CD4-positive, CD25-positive, alpha-beta regulatory T cell (primary cell): ENCODE data around the gene RAB40B. TPM values are rescaled to one million over a fixed set of nuclear protein-coding genes. Genes with fewer than 3 reads are reported as not detected.
"Not testable (repeated sequence)": the region's sequence is repeated elsewhere in the genome, so short reads cannot be mapped to it uniquely, and the experiment has no call there.

Experiments used
- ATAC-seq, 2 donors: fragments of 150-1000 bp; cut with Tn5 transposase; one replicate each; pipeline ENCODE4 v1.10.0; 2021; ENCODE audit warnings: low read depth in 2 of 2, moderate number of reproducible peaks in 2 of 2, moderate library complexity in 1 of 2
- DNase-seq, 3 donors: peaks; one replicate each; pipeline versions ENCODE4 v3.0.0 to v3.0.0-alpha.2; 2012 to 2022; ENCODE audit warnings: mixed read lengths in 1 of 3
- H3K27ac ChIP-seq: one replicate; pipeline ENCODE4 v1.7.0; 2013; ENCODE audit warnings: mild to moderate bottlenecking, low read length; ENCODE audit not compliant: insufficient read depth, poor library complexity, severe bottlenecking
- H3K27me3 ChIP-seq: one replicate; pipeline ENCODE4 v1.7.0; 2013; ENCODE audit warnings: low read length; ENCODE audit not compliant: control insufficient read depth, insufficient read depth
- H3K36me3 ChIP-seq: one replicate; pipeline ENCODE4 v1.7.0; 2013; ENCODE audit warnings: mild to moderate bottlenecking, low read length, moderate library complexity; ENCODE audit not compliant: control insufficient read depth, insufficient read depth
- H3K4me1 ChIP-seq: 2 replicates; pipeline ENCODE4 v1.7.0; 2013; ENCODE audit warnings: mild to moderate bottlenecking, low read length; ENCODE audit not compliant: insufficient read depth, control insufficient read depth, poor library complexity, severe bottlenecking
- H3K4me3 ChIP-seq: one replicate; pipeline ENCODE4 v1.7.0; 2013; ENCODE audit warnings: low read depth, mild to moderate bottlenecking, low read length, moderate library complexity
- H3K9me3 ChIP-seq, 2 experiments: 1 replicate in 1 of 2; 2 replicates in 1 of 2; pipeline ENCODE4 v1.7.0; 2013; ENCODE audit warnings: low read length in 2 of 2, mild to moderate bottlenecking in 1 of 2, moderate library complexity in 1 of 2; ENCODE audit not compliant: control insufficient read depth in 2 of 2
- H3K27ac Mint-ChIP-seq, 3 donors: one replicate each; pipeline ENCODE4 v1.8.0; 2020 to 2022; ENCODE audit warnings: mild to moderate bottlenecking in 3 of 3, mixed read lengths in 3 of 3, moderate library complexity in 2 of 3
- H3K27me3 Mint-ChIP-seq: one replicate; pipeline ENCODE4 v1.8.0; 2022; ENCODE audit warnings: mild to moderate bottlenecking, mixed read lengths
- H3K36me3 Mint-ChIP-seq: one replicate; pipeline ENCODE4 v1.8.0; 2020; ENCODE audit warnings: mixed read lengths
- H3K4me1 Mint-ChIP-seq, 4 donors: one replicate each; pipeline ENCODE4 v1.8.0; 2020 to 2022; ENCODE audit warnings: mixed read lengths in 4 of 4, mild to moderate bottlenecking in 1 of 4
- H3K4me3 Mint-ChIP-seq, 4 donors: one replicate each; pipeline ENCODE4 v1.8.0; 2020 to 2022; ENCODE audit warnings: mild to moderate bottlenecking in 4 of 4, mixed read lengths in 4 of 4, moderate library complexity in 3 of 4
- H3K9me3 Mint-ChIP-seq, 7 donors: one replicate each; pipeline ENCODE4 v1.8.0; 2020 to 2022; ENCODE audit warnings: mixed read lengths in 7 of 7, mild to moderate bottlenecking in 3 of 7, moderate library complexity in 2 of 7
- polyA plus RNA-seq, 4 donors: library from polyadenylated mRNA; unstranded; fragments of 300-500 nt; fragmentation: Illumina TruSeq; gene quantifications; one replicate each; pipeline ENCODE4 v1.2.3, GENCODE V29; 2021
- total RNA-seq: library from RNA; stranded (reverse); gene quantifications from one replicate; pipeline ENCODE4 v1.2.3, GENCODE V29; 2022

RAB40B gene
- total and polyA plus RNA-seq, 5 donors from 2014 or later = 2.2 to 5.3 (median 4.1) TPM

DNA sequence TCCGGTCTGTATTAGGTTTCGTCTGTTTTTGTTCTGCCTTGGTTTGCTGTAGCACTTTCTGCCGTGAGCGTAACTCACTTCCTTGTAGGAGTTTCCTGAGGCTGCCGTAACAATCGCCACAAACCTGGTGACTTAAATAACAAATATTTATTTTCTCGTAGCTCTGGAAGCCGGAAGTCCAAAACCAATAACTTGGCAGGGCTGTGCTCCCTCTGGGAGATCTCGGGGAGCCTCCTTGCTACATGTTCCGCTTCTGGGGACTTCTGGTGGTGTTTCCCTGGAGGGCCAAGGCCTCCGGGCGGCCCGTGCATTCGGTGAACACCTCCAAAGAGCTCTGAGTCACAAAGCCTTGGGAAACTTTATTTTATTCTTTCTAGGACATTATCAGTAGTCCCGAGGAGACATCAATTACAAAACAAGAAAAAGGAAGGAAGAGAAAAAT lies 43.4 kb downstream of the RAB40B start:
- Histone ChIP-seq H3K27me3 (no peaks in the 10 kb centered on the region), H3K4me3 (no peak overlapping the region), H3K9me3 (no peaks in the 10 kb centered on the region), H3K36me3 (no peaks in the 10 kb centered on the region), H3K4me1 (no peaks in the 10 kb centered on the region), H3K27ac (no peak overlapping the region)
- no peak overlapping the region for H3K4me3 Mint-ChIP-seq
- no peaks in the 10 kb centered on the region for H3K4me1 Mint-ChIP-seq
- ATAC-seq (no peak), DNase-seq (no peak)
- no peak overlapping the region for H3K27ac Mint-ChIP-seq
- peaks cover 5% of the 10 kb centered on the region for H3K27me3 Mint-ChIP-seq
- H3K9me3 Mint-ChIP-seq = no peaks in the 10 kb centered on the region
- H3K36me3 Mint-ChIP-seq = peaks cover 7% of the 10 kb centered on the region

DNA sequence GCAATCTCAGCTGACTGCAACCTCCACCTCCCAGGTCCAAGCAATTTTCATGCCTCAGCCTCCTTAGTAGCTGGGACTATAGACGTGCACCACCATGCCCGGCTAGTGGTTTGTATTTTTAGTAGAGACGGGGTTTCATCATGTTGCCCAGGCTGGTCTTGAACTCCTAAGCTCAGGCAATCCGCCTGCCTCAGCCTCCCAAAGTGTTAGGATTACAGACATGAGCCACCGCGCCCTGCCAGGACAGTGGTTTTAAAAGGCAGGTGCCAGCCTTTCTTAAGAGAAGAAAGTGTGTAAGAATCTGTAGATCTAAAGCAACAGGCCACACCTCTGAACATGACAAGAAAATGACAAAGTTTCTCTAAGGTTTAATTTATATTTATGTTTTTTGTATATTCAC lies 43.9 kb downstream of the RAB40B start:
- not testable (repeated sequence) for H3K36me3 ChIP-seq, H3K27ac ChIP-seq, H3K4me3 Mint-ChIP-seq, ATAC-seq, H3K9me3 ChIP-seq, H3K27me3 ChIP-seq, H3K9me3 Mint-ChIP-seq, H3K27ac Mint-ChIP-seq, H3K4me3 ChIP-seq, H3K36me3 Mint-ChIP-seq, DNase-seq, H3K4me1 Mint-ChIP-seq, H3K27me3 Mint-ChIP-seq, H3K4me1 ChIP-seq

DNA sequence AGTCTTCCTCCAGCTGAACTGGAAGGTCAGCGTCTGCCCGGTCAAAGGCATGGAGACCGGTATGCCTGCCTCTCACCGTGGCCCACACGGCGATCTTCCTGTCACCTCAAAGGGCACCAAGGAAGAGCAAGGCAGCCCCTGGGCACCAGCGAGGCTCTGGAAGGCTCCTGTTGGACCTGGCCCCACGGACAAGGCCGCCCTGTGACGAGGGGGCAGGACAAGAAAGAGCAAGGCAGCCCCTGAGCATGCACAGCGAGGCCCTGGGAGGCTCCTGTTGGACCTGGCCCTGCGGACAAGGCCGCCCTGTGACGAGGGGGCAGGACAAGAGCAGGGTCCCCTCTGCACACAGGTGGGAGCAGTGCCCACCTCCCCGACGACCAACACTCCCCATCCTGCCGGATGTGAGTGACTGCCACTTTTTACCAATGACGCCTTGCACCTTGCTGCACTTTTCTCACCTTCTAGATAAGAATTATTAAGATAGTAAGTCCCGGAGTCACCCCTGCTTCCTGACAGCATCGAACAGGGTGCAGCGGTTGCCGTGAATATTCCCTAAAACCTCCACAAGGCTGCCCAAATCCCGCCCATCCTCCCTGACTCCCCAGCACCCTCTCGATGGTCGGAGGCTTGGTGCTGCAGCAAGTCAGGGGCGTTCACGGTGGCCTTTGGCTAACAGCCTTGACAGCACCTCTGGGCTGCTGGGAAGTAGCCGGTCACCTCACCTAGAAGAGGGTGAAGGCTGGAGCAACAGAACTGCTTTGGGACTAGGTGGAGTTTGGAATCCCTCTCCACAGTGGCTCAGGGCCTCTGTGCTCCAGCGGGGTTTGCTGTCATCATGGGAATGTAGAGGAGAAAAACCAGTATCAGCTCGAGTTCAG lies 44.6 kb downstream of the RAB40B start:
- Mint-ChIP-seq H3K27ac (no peak overlapping the region), H3K36me3 (peaks cover 7% of the 10 kb centered on the region), H3K27me3 (peaks cover 5% of the 10 kb centered on the region), H3K4me3 (no peak overlapping the region), H3K4me1 (peaks cover 0 to 4% (median 0%) of the 10 kb centered on the region in 4 donors), H3K9me3 (no peaks in the 10 kb centered on the region)
- no peak for ATAC-seq
- H3K4me1 ChIP-seq = no peaks in the 10 kb centered on the region
- no peak for DNase-seq
- no peak overlapping the region for H3K27ac ChIP-seq
- no peaks in the 10 kb centered on the region for H3K27me3 ChIP-seq
- no peaks in the 10 kb centered on the region for H3K36me3 ChIP-seq
- no peak overlapping the region for H3K4me3 ChIP-seq
- H3K9me3 ChIP-seq = no peaks in the 10 kb centered on the region

- Mint-ChIP-seq H3K4me1 (peaks cover 4 to 19% (median 6%) of the 10 kb centered on the region in 4 donors), H3K36me3 (no peaks in the 10 kb centered on the region), H3K4me3 (peak overlapping the region in 2 of 4 donors; percentile 61 to 72), H3K9me3 (no peaks in the 10 kb centered on the region), H3K27me3 (peaks cover 5% of the 10 kb centered on the region), H3K27ac (peak overlapping the region in 1 of 3 donors; percentile 32)
- DNase-seq (no peak), ATAC-seq (no peak)
- Histone ChIP-seq H3K27me3 (no peaks in the 10 kb centered on the region), H3K4me3 (no peak overlapping the region), H3K4me1 (peaks cover 18% of the 10 kb centered on the region), H3K27ac (no peak overlapping the region), H3K36me3 (no peaks in the 10 kb centered on the region), H3K9me3 (no peaks in the 10 kb centered on the region)
These were observed 47.8 kb downstream of the RAB40B start for GRCh38 chr17:82650723-82651122.

GRCh38 chr17:82649501-82650261 lies 48.8 kb downstream of the RAB40B start:
- DNase-seq (no peak), ATAC-seq (no peak)

DNA sequence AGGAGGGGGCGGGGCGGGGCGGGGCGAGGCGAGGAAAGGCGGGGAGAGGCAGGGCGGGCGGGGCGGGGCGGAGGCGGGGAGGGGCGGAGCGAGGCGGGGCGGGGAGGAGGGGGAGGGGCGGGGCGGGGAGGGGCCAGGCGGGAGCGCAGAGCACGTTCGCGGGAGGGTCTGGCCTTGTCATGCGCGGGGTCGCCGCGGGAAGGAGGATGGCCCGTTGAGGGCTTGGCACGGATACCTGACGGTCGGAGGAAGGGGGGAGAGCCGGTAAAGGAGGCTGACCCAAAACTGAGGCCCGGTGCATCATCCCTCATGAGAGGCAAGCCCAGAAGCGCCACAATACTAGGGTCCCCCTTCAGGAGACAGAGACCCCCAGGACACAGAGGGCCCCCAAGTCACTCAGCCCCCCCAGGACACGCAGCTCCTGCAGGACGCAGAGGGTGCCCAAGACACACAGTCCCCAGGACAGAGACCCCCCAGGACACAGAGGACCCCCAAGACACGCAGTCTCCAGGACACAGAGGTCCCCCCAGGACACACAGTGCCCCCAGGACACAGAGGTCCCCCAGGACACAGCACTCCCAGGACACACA lies 49.7 kb downstream of the RAB40B start:
- Mint-ChIP-seq H3K27me3 (peaks cover 5% of the 10 kb centered on the region), H3K36me3 (no peaks in the 10 kb centered on the region), H3K27ac (no peak overlapping the region), H3K9me3 (no peaks in the 10 kb centered on the region), H3K4me1 (peaks cover 9 to 29% (median 14%) of the 10 kb centered on the region in 4 donors), H3K4me3 (peak overlapping the region; percentile 39 to 94 (median 76))
- DNase-seq (peak; percentile 29 to 55 (median 50)), ATAC-seq (peak; percentile 4)
- Histone ChIP-seq H3K4me3 (no peak overlapping the region), H3K36me3 (peaks cover 8% of the 10 kb centered on the region), H3K27ac (peak overlapping the region; percentile 51), H3K27me3 (no peaks in the 10 kb centered on the region), H3K4me1 (peaks cover 25% of the 10 kb centered on the region), H3K9me3 (no peaks in the 10 kb centered on the region)

More at GRCh38 chr17:82649501-82650261, 48.8 kb downstream of the RAB40B start:
- Mint-ChIP-seq H3K4me3 (peak overlapping the region; percentile 56 to 90 (median 76)), H3K27ac (peak overlapping the region; percentile 23 to 81 (median 26)), H3K4me1 (peaks cover 9 to 27% (median 12%) of the 10 kb centered on the region in 4 donors), H3K9me3 (no peaks in the 10 kb centered on the region), H3K36me3 (no peaks in the 10 kb centered on the region), H3K27me3 (peaks cover 5% of the 10 kb centered on the region)
- Histone ChIP-seq H3K4me3 (no peak overlapping the region), H3K9me3 (no peaks in the 10 kb centered on the region), H3K4me1 (peaks cover 25% of the 10 kb centered on the region), H3K27ac (peak overlapping the region; percentile 51), H3K27me3 (no peaks in the 10 kb centered on the region), H3K36me3 (no peaks in the 10 kb centered on the region)

DNA sequence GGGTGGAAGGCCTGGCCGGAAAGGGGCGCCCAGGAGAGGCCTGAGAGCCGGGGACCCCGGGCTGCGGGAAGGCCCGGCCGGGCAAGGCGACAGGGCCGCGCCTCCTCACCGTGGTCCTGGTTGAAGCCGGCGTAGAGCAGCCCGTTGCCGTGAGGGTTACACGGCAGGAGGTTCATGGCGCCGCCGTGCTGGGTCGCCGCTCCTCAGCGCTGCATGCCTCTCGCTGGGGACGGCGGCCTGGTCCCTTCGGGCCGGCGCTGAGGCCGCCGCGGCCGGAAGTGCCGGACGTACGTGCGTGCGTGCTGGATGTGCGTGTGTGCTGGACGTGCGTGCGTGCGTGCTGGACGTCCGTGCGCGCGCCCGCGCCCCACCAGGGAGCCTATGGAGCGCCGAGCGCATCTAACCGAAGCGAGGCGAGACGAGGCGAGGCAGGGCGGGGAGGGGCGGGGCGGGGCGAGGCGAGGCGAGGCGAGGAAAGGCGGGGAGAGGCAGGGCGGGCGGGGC lies 50.3 kb downstream of the RAB40B start, which contains the start of gene WDR45B:
Gene WDR45B (minus strand): TSS at position 280 of the 504 bp plus-strand sequence. CDS start 104 bp downstream, at position 176.
- ATAC-seq (peak; percentile 90 to 92), DNase-seq (peak; percentile 82 to 96 (median 86))
- peaks cover 5% of the 10 kb centered on the region for H3K27me3 Mint-ChIP-seq
- Histone ChIP-seq H3K9me3 (no peaks in the 10 kb centered on the region), H3K4me1 (peaks cover 25% of the 10 kb centered on the region), H3K36me3 (peaks cover 14% of the 10 kb centered on the region), H3K4me3 (peak within 1 kb of the TSS; percentile 71), H3K27me3 (no peaks in the 10 kb centered on the region), H3K27ac (peak within 1 kb of the TSS; percentile 94)
- H3K9me3 Mint-ChIP-seq = peaks cover 0 to 1% (median 0%) of the 10 kb centered on the region in 7 donors
- no peaks in the 10 kb centered on the region for H3K36me3 Mint-ChIP-seq
- peak within 1 kb of the TSS; percentile 86 to 94 (median 92) for H3K4me3 Mint-ChIP-seq
- peaks cover 9 to 30% (median 14%) of the 10 kb centered on the region in 4 donors for H3K4me1 Mint-ChIP-seq
- H3K27ac Mint-ChIP-seq = peak within 1 kb of the TSS; percentile 26 to 82 (median 73)
